ENCODE measurements around the gene NPR2.

The NPR2 gene

DNA sequence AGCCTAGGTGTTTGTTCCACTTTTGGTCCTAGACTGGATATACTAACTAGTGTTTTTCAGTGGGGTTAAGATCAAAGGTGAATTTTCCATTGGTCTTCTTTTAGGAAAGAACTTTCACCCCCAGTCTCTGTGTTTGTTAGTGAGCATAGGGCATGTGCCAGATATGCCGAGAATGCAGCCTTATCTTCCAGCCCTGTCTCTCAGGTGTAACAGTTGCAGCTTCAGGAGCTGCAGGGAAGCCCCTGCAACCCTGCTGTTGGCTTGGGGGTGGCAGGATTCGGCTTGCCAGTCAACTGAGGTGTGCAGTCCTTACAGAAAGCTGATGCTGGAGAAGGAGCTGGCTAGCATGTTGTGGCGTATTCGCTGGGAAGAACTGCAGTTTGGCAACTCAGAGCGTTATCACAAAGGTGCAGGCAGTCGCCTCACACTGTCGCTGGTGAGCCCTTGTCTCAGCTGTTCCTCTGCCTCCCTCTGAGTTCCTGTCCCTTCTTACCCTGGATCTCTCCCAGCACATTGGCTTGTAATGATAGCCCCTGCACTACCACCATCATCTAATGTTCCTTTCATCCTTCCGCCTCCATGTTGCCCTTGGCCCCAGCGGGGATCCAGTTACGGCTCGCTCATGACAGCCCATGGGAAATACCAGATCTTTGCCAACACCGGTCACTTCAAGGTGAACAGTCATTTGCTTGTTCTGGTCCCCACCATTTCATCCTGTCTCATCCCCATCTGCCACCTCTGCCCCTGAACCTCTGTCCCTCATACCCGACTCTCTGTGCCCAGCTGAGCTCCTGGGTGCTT, 10.1 kb downstream of the NPR2 start:
- DNase-seq = no peak

GRCh38 chr9:35806101-35806500, 14.7 kb downstream of the NPR2 start:
- no peak for DNase-seq

DNA sequence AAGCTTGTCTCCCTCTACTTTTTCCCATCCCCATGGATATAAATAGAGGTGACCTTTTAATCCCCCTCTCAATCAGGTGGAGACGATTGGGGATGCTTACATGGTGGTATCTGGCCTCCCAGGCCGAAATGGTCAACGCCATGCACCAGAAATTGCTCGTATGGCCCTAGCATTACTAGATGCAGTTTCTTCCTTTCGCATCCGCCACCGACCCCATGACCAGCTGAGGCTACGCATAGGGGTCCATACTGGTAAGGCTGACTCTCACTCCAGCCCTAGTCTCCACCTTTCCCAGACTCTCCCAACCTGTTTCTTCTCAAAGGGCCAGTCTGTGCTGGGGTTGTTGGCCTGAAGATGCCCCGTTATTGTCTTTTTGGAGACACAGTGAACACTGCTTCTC, 17.0 kb downstream of the NPR2 start:
- DNase-seq = no peak

DNA sequence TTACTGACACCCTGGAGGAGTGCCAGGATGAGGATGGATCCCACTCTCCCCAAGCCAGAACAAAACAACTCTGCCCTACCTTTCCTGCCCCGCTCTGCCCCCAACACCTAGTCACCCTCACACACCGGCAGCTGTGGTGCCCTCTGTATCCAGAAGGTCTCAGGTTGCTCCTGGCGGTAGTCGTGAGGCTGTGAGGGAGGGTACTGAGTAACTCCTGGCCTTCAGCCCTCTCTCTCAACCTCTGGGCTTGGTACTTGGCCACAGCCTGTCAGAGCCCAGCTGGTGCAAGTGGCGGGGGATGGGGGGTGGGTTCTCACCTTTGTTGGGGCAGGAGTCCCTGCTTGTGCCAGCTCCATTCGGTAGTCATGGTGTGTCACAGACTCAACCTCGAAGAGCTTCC, 18.7 kb downstream of the NPR2 start:
- DNase-seq = no peak

GRCh38 chr9:35811381-35812024, 20.1 kb downstream of the NPR2 start:
- DNase-seq = no peak

DNA sequence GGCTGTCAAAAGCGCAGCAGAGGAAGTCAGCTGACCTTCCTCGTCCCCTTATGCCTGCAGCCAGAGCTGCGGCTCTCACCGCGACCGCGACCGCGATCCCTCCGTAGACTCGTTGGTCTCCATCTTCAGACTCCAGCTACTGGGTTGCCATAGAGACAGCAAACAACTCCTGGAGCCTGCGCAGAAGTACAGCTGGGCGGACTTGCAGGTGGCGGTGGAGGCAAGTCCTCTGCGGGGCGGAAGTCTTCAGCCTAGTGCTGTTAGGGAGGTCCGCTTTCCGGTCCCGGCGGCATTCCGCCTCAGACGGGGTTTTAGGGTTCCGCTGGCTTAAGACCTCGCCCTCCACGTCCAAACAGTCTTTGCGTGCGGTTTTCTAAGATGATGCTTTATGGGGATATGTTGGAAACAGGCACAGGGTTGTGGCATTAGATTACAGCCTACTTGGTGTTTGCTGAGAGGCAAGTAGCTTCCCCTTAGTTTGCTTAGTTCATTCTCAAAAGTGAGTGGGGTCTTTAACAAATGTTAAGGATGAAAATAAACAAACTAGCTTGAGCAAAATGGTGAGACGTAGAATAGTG, 20.7 kb downstream of the NPR2 start, which contains the start of gene SPAG8:
Gene SPAG8, minus strand, starts transcription at position 238 of the 578 bp plus-strand sequence. Its CDS starts 115 bp downstream, at position 123.
- peak; percentile 86 to 90 for DNase-seq

DNA sequence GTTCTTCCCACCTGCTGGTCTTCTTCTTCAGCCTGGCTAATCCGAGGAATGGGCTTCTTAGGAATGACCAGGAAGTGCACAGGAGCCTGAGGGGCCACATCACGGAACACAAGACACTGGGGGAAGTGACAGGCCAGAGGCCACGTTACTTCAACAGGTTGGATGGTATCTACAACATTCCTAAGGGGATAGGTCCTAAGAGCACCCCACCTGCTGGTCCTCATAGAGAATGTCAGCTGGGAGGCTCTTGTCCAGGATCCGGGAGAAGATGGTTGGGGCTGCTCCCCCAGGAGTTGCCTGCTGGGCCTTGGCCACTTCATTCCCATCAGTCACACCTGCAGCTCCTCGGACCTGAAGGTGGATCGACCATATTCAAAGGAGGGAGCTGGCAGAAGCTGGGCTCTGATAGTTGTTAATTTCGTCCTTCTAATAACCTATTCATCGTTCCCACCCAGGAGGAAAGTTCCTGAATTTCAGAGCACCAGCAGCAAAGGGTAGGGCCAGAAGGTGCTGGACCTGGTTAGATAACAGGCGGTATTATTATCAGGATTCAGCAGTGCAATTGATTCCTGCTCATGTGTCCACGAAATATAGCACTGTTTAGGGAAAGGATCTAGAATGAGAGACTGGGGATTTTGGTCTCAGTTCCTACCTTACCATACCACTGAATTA, 22.2 kb downstream of the NPR2 start:
- no peak for DNase-seq

- peak; percentile 42 to 43 for DNase-seq
These were observed 22.9 kb downstream of the NPR2 start for GRCh38 chr9:35814106-35814840.

- DNase-seq = peak; percentile 97 to 99
These were observed 23.6 kb downstream of the NPR2 start, which contains the start of gene HINT2 for GRCh38 chr9:35814841-35815543. HINT2 (minus strand) TSS chr9:35815042; CDS start chr9:35814979, 63 bp downstream.

DNA sequence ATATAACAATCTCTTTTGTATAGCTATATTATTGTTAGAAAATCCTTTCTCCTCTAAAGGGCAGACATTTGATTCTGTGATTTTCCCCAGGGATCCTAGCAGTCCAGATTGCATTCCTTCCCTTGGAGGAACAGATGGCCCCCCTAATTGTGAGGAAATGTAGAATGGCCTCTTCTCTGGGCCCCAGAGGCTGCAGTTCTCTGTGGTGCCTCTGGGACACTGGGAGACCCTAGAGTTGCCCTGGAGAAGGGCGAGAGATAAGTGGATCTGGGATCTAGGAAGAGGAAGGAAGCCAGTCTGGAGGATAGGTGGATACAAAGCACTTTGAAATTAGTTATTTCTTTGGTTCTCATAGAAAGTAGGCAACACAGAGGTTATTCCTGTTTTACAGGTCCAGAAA, 25.3 kb downstream of the NPR2 start:
- DNase-seq = no peak

- DNase-seq = no peak
These were observed 26.9 kb downstream of the NPR2 start for GRCh38 chr9:35818341-35818740.

DNA sequence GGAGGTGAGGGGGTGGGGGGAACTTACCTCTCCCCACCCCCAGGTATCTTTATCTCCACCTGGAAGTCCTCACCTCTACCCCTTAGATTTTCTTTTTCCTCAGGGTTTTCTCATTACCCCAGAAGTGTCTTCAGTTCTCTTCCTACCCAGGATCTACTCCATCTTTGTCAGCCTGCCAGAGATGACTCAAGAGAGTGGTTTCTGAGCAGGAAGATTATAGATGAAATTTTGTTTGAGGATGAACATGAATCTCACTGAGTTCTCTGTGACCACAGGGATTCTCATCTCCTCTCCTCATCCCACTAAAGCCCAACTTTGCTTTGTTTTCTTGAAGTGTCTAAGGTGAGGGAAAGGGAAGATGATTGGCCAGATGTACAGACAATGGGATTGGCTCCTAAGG, 28.7 kb downstream of the NPR2 start:
- no peak for DNase-seq

DNA sequence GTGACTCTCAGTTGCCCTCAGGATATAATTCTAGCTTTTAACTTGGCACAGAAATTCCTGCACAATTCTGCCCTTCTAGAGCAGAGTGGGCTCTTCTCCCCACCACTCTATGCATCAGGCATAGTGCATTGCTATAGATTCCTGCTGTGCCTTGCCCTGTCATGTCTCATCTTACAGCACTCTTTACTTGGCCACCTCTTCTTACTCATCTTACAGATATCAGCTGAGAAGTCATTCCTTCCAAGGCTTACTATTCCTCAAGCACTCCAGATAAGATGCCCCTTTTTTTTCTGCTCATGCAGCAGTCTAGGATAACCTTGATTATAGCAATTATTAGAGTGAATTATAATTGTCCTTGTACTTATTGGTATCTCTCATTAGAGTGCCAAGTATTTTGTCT, 31.5 kb downstream of the NPR2 start:
- no peak for DNase-seq

- peak; percentile 44 to 79 for DNase-seq
These were observed 34.8 kb downstream of the NPR2 start for GRCh38 chr9:35826071-35826701.

- no peak for DNase-seq
These were observed 36.1 kb downstream of the NPR2 start for GRCh38 chr9:35827486-35827885.

DNA sequence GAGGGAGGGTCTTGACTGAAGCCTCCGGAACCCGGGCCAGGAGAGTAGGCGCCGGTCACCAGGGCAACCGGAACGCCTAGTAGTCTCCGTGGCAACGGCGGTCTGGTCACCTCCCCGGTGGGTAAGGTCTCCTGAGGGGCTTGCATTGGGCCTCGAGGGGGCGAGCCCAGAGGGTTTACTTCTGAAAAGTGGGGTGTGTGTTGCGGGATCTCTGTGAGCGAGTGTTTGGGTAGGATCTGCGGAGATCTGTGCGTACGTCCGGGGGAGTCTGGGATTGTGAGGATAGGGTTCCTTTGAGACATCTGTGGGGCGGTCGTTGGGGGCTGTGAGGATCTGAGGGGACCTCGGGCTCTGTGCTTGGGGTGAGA, 37.3 kb downstream of the NPR2 start, which contains the start of gene FAM221B:
Gene FAM221B, minus strand, starts transcription at position 17 of the 368 bp plus-strand sequence. CDS start 2,571 bp downstream, outside the sequence.
- DNase-seq = no peak

GRCh38 chr9:35829084-35829763, 37.8 kb downstream of the NPR2 start, which contains the start of gene TMEM8B:
TMEM8B (plus strand) TSS chr9:35829228; CDS start chr9:35829448, 220 bp downstream.
- peak; percentile 82 to 93 for DNase-seq

GRCh38 chr9:35829764-35830096, 38.3 kb downstream of the NPR2 start:
- DNase-seq = no peak

DNA sequence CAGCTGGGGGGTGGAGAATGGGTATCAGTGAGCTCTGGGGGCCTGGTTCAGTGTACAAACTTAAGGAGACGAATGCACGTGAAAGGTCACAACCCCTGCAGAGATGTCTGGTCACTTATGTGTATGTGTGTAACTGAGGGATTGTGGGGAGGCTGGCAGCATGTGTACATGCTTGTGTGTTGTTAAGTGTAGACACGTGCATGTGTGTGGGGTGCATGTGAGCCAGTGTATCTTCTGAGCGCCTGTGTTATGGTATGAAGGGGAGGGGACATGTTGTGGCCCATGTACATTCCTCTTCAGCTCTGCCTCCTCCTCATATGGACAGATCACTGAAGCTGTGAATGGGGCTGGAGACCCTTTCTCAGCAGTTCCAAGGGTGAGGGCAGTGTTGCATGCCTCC, 39.6 kb downstream of the NPR2 start:
- no peak for DNase-seq

- DNase-seq = no peak
These were observed 41.4 kb downstream of the NPR2 start for GRCh38 chr9:35832814-35833213.
